HFFc6 (cell line): ENCODE results near the gene ABHD16A. TPM values are rescaled to one million over a fixed set of nuclear protein-coding genes. Genes with fewer than 3 reads are reported as not detected.

Experiments used
- DNase-seq: peaks from one replicate; pipeline ENCODE4 v3.0.0-alpha.2; 2018
- H3K27ac Mint-ChIP-seq: 2 replicates; pipeline ENCODE4 v1.8.0; 2020; ENCODE audit warnings: mild to moderate bottlenecking, mixed read lengths
- H3K27me3 Mint-ChIP-seq: 2 replicates; pipeline ENCODE4 v1.8.0; 2021; ENCODE audit warnings: mild to moderate bottlenecking, moderate library complexity, mixed read lengths; ENCODE audit not compliant: insufficient read depth
- H3K36me3 Mint-ChIP-seq: 2 replicates; pipeline ENCODE4 v1.8.0; 2021; ENCODE audit warnings: low read depth, mixed read lengths
- H3K4me1 Mint-ChIP-seq: 2 replicates; pipeline ENCODE4 v1.8.0; 2020; ENCODE audit warnings: low read depth, mixed read lengths
- H3K4me3 Mint-ChIP-seq: 2 replicates; pipeline ENCODE4 v1.8.0; 2020; ENCODE audit warnings: mild to moderate bottlenecking, moderate library complexity, mixed read lengths
- H3K9me3 Mint-ChIP-seq: 2 replicates; pipeline ENCODE4 v1.8.0; 2020; ENCODE audit warnings: mild to moderate bottlenecking, mixed read lengths
- total RNA-seq, 6 experiments: library from RNA; stranded (reverse); fragmentation: NEBNext Ultra II Directional; extraction: Animal tissue kit (Norgen Biotek cat#: 25700); gene quantifications; 2 replicates in 1 of 6; 3 replicates in 5 of 6; pipeline ENCODE4 v1.2.3, GENCODE V29; 2021
- TF ChIP-seq, protein P1 (sequence below): fragments of 200-600 bp; sonication (generic); IDR thresholded peaks from 2 replicates; pipeline ENCODE4 v1.5.0; 2021; ENCODE audit warnings: antibody characterized with exemption, mild to moderate bottlenecking

The ABHD16A gene
- total RNA-seq, 6 experiments from 2014 or later = 27.4 to 39.6 (median 32.0) TPM

DNA sequence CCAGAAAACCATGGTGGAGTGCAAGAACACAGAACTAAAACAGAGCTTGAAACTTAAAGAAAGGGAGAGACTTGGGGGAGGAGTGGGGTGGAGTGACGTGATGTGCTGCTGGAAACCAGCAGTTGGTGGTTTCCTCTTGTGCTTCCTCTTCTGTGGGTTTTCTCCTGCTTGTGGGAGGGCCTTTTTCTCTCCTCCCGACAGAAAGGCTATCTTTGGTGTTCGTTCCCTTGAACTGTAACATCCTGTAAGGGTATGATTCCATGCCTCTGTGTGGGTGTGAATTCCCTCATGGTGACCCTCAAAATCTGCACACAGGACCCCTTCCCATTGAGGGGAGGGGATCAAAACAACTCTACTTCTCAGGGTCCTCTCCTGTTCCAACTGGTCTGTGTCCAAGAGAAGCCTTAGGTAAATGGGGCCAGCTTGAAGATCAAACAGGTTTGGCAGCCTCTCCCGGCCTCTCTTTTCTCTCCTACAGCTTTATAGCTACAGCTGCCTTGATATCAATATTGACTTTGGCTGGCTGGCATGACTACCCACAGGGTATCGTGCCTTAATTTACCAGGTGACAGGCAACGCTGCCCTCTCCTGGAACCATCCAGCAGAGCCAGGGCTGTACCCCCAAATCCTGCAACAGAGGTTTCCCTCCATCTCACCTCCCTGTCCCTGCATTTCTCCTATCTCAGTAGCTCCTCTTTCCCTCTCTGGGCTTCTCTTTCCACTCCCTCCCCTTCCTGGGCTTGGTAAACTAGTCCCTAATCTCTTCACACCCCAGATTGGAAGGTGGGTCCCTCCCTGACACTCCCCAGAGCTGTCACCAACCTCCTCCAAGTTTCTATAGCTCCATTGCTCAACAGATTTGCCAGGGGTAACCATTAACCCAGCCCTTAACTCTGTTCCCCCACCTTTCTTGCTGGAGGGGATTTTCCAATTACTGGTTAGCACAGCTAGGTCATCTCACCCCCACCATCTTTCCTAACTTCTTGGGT lies 35.2 kb upstream of the ABHD16A start:
- no peaks in the 10 kb centered on the region; the same call in none of the 2 replicates for H3K27me3 Mint-ChIP-seq
- TF ChIP-seq, protein P1, sequence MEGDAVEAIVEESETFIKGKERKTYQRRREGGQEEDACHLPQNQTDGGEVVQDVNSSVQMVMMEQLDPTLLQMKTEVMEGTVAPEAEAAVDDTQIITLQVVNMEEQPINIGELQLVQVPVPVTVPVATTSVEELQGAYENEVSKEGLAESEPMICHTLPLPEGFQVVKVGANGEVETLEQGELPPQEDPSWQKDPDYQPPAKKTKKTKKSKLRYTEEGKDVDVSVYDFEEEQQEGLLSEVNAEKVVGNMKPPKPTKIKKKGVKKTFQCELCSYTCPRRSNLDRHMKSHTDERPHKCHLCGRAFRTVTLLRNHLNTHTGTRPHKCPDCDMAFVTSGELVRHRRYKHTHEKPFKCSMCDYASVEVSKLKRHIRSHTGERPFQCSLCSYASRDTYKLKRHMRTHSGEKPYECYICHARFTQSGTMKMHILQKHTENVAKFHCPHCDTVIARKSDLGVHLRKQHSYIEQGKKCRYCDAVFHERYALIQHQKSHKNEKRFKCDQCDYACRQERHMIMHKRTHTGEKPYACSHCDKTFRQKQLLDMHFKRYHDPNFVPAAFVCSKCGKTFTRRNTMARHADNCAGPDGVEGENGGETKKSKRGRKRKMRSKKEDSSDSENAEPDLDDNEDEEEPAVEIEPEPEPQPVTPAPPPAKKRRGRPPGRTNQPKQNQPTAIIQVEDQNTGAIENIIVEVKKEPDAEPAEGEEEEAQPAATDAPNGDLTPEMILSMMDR = peak; percentile 63
- H3K4me1 Mint-ChIP-seq = peaks cover 58% of the 10 kb centered on the region
- peak overlapping the region; percentile 92 for H3K27ac Mint-ChIP-seq
- H3K36me3 Mint-ChIP-seq = peaks cover 36% of the 10 kb centered on the region
- peak overlapping the region; percentile 98 for H3K4me3 Mint-ChIP-seq
- H3K9me3 Mint-ChIP-seq = no peaks in the 10 kb centered on the region
- DNase-seq = peak; percentile 78

- Mint-ChIP-seq H3K4me1 (peaks cover 62% of the 10 kb centered on the region), H3K27me3 (no peaks in the 10 kb centered on the region; the same call in none of the 2 replicates), H3K9me3 (no peaks in the 10 kb centered on the region), H3K4me3 (peak overlapping the region; percentile 98), H3K36me3 (peaks cover 40% of the 10 kb centered on the region), H3K27ac (peak overlapping the region; percentile 92)
- no peak for DNase-seq
- TF ChIP-seq, protein P1 = no peak
Observed at GRCh38 chr6:31737315-31737990, 34.3 kb upstream of the ABHD16A start.

DNA sequence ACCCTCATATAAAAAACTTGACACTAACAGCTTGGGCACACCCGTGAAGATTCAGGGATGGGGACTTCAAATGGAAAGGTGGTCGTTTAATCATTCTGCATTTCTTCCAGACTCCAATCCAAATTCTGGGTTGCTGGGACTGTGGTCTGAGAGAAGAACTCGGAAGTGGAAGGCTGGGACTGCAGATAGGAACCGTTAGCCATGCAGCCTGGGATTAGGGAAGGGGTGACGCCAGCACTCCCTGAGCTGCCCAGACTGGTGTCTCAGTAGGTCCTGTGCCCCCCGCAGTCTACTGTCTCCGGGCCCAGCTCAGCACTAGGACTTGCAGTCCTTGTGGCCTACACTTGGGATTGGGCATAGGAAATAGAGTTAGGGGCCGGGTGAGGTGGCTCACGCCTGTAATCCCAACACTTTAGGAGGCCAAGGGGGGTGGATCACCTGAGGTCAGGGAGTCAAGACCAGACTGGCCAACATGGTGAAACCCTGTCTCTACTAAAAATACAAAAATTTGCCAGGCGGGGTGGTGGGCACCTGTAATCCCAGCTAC lies 33.7 kb upstream of the ABHD16A start:
- Mint-ChIP-seq H3K27me3 (no peaks in the 10 kb centered on the region; the same call in none of the 2 replicates), H3K4me3 (peak overlapping the region; percentile 98), H3K36me3 (peaks cover 41% of the 10 kb centered on the region), H3K27ac (peak overlapping the region; percentile 92), H3K9me3 (no peaks in the 10 kb centered on the region), H3K4me1 (peaks cover 68% of the 10 kb centered on the region)
- no peak for DNase-seq
- TF ChIP-seq, protein P1 = no peak

GRCh38 chr6:31736021-31736767 lies 33.1 kb upstream of the ABHD16A start, which contains the start of gene CLIC1:
TSS of gene CLIC1 (minus strand) at chr6:31736530. CDS start at chr6:31736300, 230 bp downstream.
- TF ChIP-seq, protein P1 = no peak
- Mint-ChIP-seq H3K27me3 (no peaks in the 10 kb centered on the region; the same call in none of the 2 replicates), H3K4me3 (peak within 1 kb of the TSS; percentile 98), H3K4me1 (peaks cover 74% of the 10 kb centered on the region), H3K9me3 (no peaks in the 10 kb centered on the region), H3K27ac (peak within 1 kb of the TSS; percentile 92), H3K36me3 (peaks cover 39% of the 10 kb centered on the region)
- DNase-seq = peak; percentile 79
